Neural progenitor cell (in vitro differentiated cells): ENCODE measurements around the gene PEX10. TPM values are rescaled to one million over a fixed set of nuclear protein-coding genes. Genes with fewer than 3 reads are reported as not detected.

ENCODE experiments used
- DNase-seq: peaks from one replicate; pipeline ENCODE4 v3.0.0-alpha.2; 2016; ENCODE audit warnings: low spot score
- H2AFZ ChIP-seq: fragments of 200-600 bp; sonication (generic); replicated peaks from 2 replicates; pipeline ENCODE4 v1.6.1; 2016; ENCODE audit warnings: antibody characterized with exemption
- H3F3A ChIP-seq: fragments of 200-600 bp; sonication (generic); 2 replicates; pipeline ENCODE4 v1.6.1; 2016; ENCODE audit warnings: antibody characterized with exemption, low read depth
- H3K27ac ChIP-seq: fragments of 200-600 bp; sonication (generic); 2 replicates; pipeline ENCODE4 v1.5.1; 2016; ENCODE audit warnings: mild to moderate bottlenecking
- H3K27me3 ChIP-seq: fragments of 200-600 bp; sonication (generic); 2 replicates; pipeline ENCODE4 v1.6.1; 2016; ENCODE audit warnings: mild to moderate bottlenecking, moderate library complexity
- H3K36me3 ChIP-seq: fragments of 200-600 bp; sonication (generic); 2 replicates; pipeline ENCODE4 v1.5.1; 2016
- H3K4me1 ChIP-seq: fragments of 200-600 bp; sonication (generic); 2 replicates; pipeline ENCODE4 v1.6.1; 2016; ENCODE audit warnings: mixed run types
- H3K4me2 ChIP-seq: fragments of 200-600 bp; sonication (generic); 2 replicates; pipeline ENCODE4 v1.6.1; 2016
- H3K4me3 ChIP-seq: fragments of 200-600 bp; sonication (generic); 2 replicates; pipeline ENCODE4 v1.5.1; 2016
- H3K79me2 ChIP-seq: fragments of 200-600 bp; sonication (generic); 2 replicates; pipeline ENCODE4 v1.6.1; 2016; ENCODE audit warnings: low read depth
- H3K9ac ChIP-seq: fragments of 200-600 bp; sonication (generic); 2 replicates; pipeline ENCODE4 v1.6.1; 2016
- H3K9me3 ChIP-seq: fragments of 200-600 bp; sonication (generic); 2 replicates; pipeline ENCODE4 v1.5.1; 2016; ENCODE audit warnings: low read depth
- H4K20me1 ChIP-seq: fragments of 200-600 bp; sonication (generic); 2 replicates; pipeline ENCODE4 v1.6.1; 2016; ENCODE audit warnings: low read depth
- H3K27ac Mint-ChIP-seq: 3 replicates; pipeline ENCODE4 v1.8.0; 2021; ENCODE audit warnings: mixed read lengths
- H3K27me3 Mint-ChIP-seq: 2 replicates; pipeline ENCODE4 v1.8.0; 2022; ENCODE audit warnings: low read depth, mild to moderate bottlenecking, inconsistent platforms, moderate library complexity, mixed read lengths; ENCODE audit not compliant: insufficient read depth
- H3K36me3 Mint-ChIP-seq: 3 replicates; pipeline ENCODE4 v1.8.0; 2021; ENCODE audit warnings: mixed read lengths
- H3K4me1 Mint-ChIP-seq: 3 replicates; pipeline ENCODE4 v1.8.0; 2021; ENCODE audit warnings: mixed read lengths
- H3K4me3 Mint-ChIP-seq: 3 replicates; pipeline ENCODE4 v1.8.0; 2021; ENCODE audit warnings: mild to moderate bottlenecking, moderate library complexity, mixed read lengths
- H3K9me3 Mint-ChIP-seq: 3 replicates; pipeline ENCODE4 v1.8.0; 2020; ENCODE audit warnings: mixed read lengths
- EZH2 ChIP-seq: fragments of 200-600 bp; sonication (generic); IDR thresholded peaks from 2 replicates; pipeline ENCODE4 v1.6.1; 2017; ENCODE audit warnings: antibody characterized with exemption, mild to moderate bottlenecking, moderate library complexity
- EZH2phosphoT487 ChIP-seq: fragments of 200-600 bp; sonication (generic); IDR thresholded peaks from 2 replicates; pipeline ENCODE4 v1.6.1; 2017; ENCODE audit warnings: antibody characterized with exemption
- total RNA-seq: library from RNA; depleted of rRNA; stranded (reverse); fragments of >200 nt; gene quantifications from 2 replicates; pipeline ENCODE4 v1.2.3, GENCODE V29; 2015; ENCODE audit warnings: low replicate concordance
- TF ChIP-seq, protein P1 (sequence below): fragments of 200-600 bp; sonication (generic); IDR thresholded peaks from 2 replicates; pipeline ENCODE4 v1.5.1; 2017; ENCODE audit warnings: antibody characterized with exemption, mild to moderate bottlenecking

The PEX10 gene
- total RNA-seq, 1 donor from 2014 or later, result 15.1 TPM

GRCh38 chr1:2391931-2392509 lies 20.3 kb downstream of the PEX10 start:
- Mint-ChIP-seq H3K9me3 (no peaks in the 10 kb centered on the region), H3K4me3 (peak overlapping the region; percentile 91), H3K27ac (peak overlapping the region; percentile 91), H3K4me1 (peaks cover 24% of the 10 kb centered on the region), H3K27me3 (peaks cover 6% of the 10 kb centered on the region), H3K36me3 (peaks cover 16% of the 10 kb centered on the region)
- Histone ChIP-seq H3K27me3 (no peaks in the 10 kb centered on the region), H3K27ac (no peak overlapping the region), H3K9me3 (no peaks in the 10 kb centered on the region), H3K36me3 (no peaks in the 10 kb centered on the region), H3K9ac (peak overlapping the region; percentile 68), H2AFZ (no peak overlapping the region), H3K4me3 (peak overlapping the region; percentile 95), H3K4me1 (peaks cover 9% of the 10 kb centered on the region), H3K4me2 (peak overlapping the region; percentile 89), H4K20me1 (peaks cover 15% of the 10 kb centered on the region), H3K79me2 (peaks cover 49% of the 10 kb centered on the region), H3F3A (peaks cover 10% of the 10 kb centered on the region)
- TF ChIP-seq EZH2 (no peak), EZH2phosphoT487 (no peak)
- TF ChIP-seq, protein P1, sequence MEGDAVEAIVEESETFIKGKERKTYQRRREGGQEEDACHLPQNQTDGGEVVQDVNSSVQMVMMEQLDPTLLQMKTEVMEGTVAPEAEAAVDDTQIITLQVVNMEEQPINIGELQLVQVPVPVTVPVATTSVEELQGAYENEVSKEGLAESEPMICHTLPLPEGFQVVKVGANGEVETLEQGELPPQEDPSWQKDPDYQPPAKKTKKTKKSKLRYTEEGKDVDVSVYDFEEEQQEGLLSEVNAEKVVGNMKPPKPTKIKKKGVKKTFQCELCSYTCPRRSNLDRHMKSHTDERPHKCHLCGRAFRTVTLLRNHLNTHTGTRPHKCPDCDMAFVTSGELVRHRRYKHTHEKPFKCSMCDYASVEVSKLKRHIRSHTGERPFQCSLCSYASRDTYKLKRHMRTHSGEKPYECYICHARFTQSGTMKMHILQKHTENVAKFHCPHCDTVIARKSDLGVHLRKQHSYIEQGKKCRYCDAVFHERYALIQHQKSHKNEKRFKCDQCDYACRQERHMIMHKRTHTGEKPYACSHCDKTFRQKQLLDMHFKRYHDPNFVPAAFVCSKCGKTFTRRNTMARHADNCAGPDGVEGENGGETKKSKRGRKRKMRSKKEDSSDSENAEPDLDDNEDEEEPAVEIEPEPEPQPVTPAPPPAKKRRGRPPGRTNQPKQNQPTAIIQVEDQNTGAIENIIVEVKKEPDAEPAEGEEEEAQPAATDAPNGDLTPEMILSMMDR, result no peak
- peak; percentile 49 for DNase-seq

- Mint-ChIP-seq H3K27ac (peak within 1 kb of the TSS; percentile 91), H3K4me3 (peak within 1 kb of the TSS; percentile 91), H3K36me3 (peaks cover 17% of the 10 kb centered on the region), H3K27me3 (peaks cover 4% of the 10 kb centered on the region), H3K4me1 (peaks cover 24% of the 10 kb centered on the region), H3K9me3 (no peaks in the 10 kb centered on the region)
- H3K27ac ChIP-seq, result peak within 1 kb of the TSS; percentile 42
- H3K9me3 ChIP-seq, result no peaks in the 10 kb centered on the region
- peaks cover 9% of the 10 kb centered on the region for H3K4me1 ChIP-seq
- no peaks in the 10 kb centered on the region for H3K36me3 ChIP-seq
- DNase-seq, result peak; percentile 100
- peak within 1 kb of the TSS; percentile 90 for H3K4me2 ChIP-seq
- no peaks in the 10 kb centered on the region for H3K27me3 ChIP-seq
- H2AFZ ChIP-seq, result peak within 1 kb of the TSS; percentile 57
- peak within 1 kb of the TSS; percentile 77 for H3K9ac ChIP-seq
- H4K20me1 ChIP-seq, result peaks cover 15% of the 10 kb centered on the region
- H3F3A ChIP-seq, result peaks cover 10% of the 10 kb centered on the region
- peaks cover 49% of the 10 kb centered on the region for H3K79me2 ChIP-seq
- TF ChIP-seq EZH2 (no peak), EZH2phosphoT487 (no peak)
- TF ChIP-seq, protein P1, result no peak
- peak within 1 kb of the TSS; percentile 95 for H3K4me3 ChIP-seq
These were observed 21.1 kb downstream of the PEX10 start, which contains the start of the genes MORN1 and RER1 for GRCh38 chr1:2391041-2391930. Gene MORN1, minus strand, starts transcription at chr1:2391554. Its CDS starts 21 bp downstream, at chr1:2391533. Gene RER1, plus strand, starts transcription at chr1:2391841. Its CDS starts 3,950 bp downstream, at chr1:2395791.

GRCh38 chr1:2389644-2390043 lies 22.7 kb downstream of the PEX10 start:
- peaks cover 41% of the 10 kb centered on the region for H3K79me2 ChIP-seq
- peaks cover 15% of the 10 kb centered on the region for H3K36me3 Mint-ChIP-seq
- no peak overlapping the region for H3K27ac ChIP-seq
- peak overlapping the region; percentile 88 for H3K4me3 Mint-ChIP-seq
- no peaks in the 10 kb centered on the region for H3K27me3 ChIP-seq
- TF ChIP-seq EZH2phosphoT487 (no peak), EZH2 (no peak)
- TF ChIP-seq, protein P1, result no peak
- H3K36me3 ChIP-seq, result no peaks in the 10 kb centered on the region
- H2AFZ ChIP-seq, result no peak overlapping the region
- H3K4me2 ChIP-seq, result no peak overlapping the region
- H3K9me3 Mint-ChIP-seq, result no peaks in the 10 kb centered on the region
- H3K27me3 Mint-ChIP-seq, result peaks cover 4% of the 10 kb centered on the region
- H3K9me3 ChIP-seq, result no peaks in the 10 kb centered on the region
- DNase-seq, result no peak
- no peak overlapping the region for H3K4me3 ChIP-seq
- H3K27ac Mint-ChIP-seq, result no peak overlapping the region
- H3F3A ChIP-seq, result peaks cover 10% of the 10 kb centered on the region
- H3K4me1 ChIP-seq, result peaks cover 9% of the 10 kb centered on the region
- peaks cover 15% of the 10 kb centered on the region for H4K20me1 ChIP-seq
- peaks cover 21% of the 10 kb centered on the region for H3K4me1 Mint-ChIP-seq
- H3K9ac ChIP-seq, result no peak overlapping the region
